NCI-H1436 treated with DMSO at 0.1 percent for 48 hours (cell line): ENCODE data around the gene GATC.
A peak's percentile ranks its signal among the peaks of the same experiment; 100 is the strongest.

Source experiments
- DNase-seq: peaks from one replicate; lab custom pipeline; 2025; lab: John Stamatoyannopoulos, UW

GATC gene, protein sequence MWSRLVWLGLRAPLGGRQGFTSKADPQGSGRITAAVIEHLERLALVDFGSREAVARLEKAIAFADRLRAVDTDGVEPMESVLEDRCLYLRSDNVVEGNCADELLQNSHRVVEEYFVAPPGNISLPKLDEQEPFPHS

GRCh38 chr12:120445911-120446843 is at the start of gene GATC, which contains the start of gene TRIAP1:
GATC (plus strand) TSS chr12:120446444; CDS start chr12:120446481, 37 bp downstream.
TRIAP1 (minus strand) TSS chr12:120446384; CDS start chr12:120446372, 12 bp downstream.
- DNase-seq: peak; percentile 32

- DNase-seq: no peak
Measured at GRCh38 chr12:120397824-120398540, 48.3 kb upstream of the GATC start.

DNA sequence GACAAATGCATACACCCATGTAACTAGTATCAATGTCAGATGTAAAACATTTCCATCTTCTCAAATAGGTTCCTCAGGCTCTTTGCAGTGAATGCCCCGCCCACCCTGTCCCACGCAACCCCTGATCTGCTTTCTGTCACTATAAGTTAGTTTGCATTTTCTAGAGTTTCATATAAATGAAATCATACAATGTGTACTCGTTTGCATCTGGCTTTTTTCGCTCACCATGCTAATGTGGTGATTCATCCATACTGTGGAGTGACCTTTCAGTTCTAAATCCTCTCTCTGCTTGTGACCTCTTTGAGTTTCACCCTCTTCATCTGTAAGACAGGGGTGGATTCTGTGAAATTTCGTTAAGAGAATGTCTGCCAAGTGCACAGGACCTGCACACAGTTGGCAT is 46.7 kb upstream of the GATC start:
- no peak for DNase-seq

- DNase-seq: no peak
Measured at GRCh38 chr12:120402217-120402616, 44.0 kb upstream of the GATC start.

DNA sequence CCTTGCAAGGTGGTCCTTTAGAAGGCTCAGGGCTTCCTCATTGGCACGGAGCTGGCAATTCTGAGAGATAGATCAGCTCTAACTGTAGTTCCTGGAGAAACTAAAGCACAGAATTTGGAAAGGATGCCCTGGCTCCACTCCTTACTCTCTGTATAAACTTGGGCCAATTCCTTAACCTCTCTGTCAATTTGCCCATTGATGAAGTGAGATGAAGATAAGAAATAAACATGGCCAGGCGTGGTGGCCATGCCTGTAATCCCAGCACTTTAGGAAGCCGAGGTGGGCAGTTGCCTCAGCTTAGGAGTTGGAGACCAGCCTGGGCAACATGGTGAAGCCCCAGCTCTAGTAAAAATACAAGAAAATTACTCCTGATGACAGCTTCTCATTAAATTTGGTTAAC is 42.4 kb upstream of the GATC start:
- DNase-seq: no peak

DNA sequence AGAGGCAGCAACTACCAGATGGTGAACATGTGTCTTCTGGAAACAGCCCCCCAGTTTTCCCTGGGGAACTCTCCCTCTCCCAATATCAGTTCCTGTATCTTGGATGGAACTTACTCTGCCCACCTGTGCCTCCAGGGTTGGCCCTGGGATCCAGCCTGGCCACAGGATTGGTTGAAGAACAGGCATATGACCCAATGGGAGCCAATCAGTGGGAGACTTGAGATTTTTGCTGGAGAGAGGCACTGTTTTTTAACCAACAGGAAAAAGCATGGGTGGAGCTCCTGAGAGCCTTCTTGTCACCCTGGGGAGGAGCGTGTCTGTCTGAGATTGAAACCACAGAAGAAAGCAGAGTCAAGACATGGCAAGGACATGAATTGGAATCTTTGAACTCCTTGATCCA is 42.0 kb upstream of the GATC start:
- no peak for DNase-seq

DNA sequence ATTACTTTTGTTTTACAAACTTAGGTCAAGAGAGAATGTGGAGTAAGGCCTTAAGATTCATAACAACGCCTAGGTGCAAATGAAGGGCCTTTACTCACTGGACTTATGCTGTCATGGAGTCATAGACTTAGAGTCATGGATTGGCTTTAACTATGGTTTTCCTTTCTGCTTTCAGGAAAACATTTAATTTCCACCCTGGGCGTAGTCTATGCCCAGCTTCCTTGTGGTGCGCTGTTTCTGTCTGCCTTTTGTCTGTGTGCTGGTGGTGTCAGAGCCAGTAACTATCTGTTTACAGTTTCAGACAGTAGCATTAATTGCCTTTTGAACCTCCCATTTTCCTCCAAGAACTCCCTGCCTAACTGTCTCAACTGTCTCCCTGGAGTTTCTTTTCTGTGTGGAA is 40.2 kb upstream of the GATC start:
- no peak for DNase-seq

DNA sequence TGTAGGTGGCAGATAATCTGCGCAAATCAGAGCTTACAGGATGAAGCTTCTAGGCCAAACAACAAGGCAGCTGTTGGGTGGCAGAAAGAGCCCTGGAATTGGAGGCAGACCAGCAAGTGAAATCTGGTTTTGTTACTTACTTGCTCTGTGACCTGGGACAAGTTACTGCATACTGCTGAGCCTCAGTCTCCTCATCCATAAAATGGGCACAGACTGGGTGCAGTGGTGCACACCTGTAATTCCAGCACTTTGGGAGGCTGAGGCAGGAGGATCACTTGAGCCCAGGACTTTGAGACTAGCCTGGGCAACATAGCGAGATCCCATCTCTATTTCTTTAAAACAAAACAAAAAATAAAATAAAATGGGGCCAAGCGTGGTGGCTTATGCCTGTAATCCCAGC is 39.7 kb upstream of the GATC start:
- DNase-seq: no peak

- no peak for DNase-seq
Measured at GRCh38 chr12:120408771-120409170, 37.5 kb upstream of the GATC start.

- no peak for DNase-seq
Measured at GRCh38 chr12:120412421-120412820, 33.8 kb upstream of the GATC start.

GRCh38 chr12:120413901-120414695 is 32.1 kb upstream of the GATC start:
- DNase-seq: no peak

- DNase-seq: no peak
Measured at GRCh38 chr12:120416490-120417216, 29.6 kb upstream of the GATC start.

DNA sequence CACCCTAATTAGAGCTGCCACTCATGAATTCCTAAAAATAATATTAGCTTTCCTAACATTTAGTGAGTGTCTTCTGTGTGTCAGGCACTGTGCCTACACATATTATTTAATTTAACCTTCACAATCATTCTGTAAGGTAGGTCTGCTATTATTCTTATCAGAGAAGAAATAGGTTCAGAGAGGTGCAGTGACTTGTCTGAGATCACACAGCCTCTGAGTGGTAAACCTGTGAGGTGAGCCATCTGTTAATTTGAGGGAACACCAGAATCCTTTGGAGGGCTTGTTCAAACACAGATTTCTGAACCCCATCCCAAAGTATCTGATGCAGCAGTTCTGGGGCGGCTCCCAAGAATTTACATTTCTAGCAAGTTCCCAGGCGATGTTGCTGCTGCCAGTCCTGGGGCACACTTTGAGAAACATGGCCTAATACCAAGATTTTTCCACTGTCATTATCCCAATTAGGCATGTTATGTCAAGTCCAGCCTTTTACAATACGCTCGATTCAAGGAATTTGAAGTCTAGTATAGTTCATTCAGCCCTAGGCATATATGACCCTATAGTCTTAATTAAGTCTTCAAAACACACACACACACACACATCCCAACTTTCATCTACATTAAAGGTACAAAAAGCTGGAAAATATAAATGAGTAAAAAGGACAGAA is 28.2 kb upstream of the GATC start:
- no peak for DNase-seq

DNA sequence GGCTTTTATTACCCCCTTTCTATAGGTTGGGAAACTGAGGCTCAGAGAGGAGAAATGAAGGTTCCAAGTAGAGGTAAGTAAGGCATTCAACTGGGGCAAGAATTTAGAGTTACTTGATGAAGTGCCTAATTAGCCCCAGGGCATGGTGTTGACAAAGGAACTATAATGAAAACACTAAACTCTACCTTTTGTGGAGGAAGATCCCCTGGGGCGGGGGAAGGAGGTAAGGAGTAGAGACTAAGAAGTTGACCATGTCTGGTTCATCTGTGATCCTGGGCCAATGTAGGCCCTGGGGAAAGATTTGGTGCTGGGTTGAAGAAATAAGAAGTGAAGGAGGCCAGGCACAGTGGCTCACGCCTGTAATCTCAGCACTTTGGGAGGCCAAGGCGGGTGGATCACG is 24.5 kb upstream of the GATC start:
- DNase-seq: no peak

GRCh38 chr12:120422892-120423456 is 23.3 kb upstream of the GATC start:
- no peak for DNase-seq

DNA sequence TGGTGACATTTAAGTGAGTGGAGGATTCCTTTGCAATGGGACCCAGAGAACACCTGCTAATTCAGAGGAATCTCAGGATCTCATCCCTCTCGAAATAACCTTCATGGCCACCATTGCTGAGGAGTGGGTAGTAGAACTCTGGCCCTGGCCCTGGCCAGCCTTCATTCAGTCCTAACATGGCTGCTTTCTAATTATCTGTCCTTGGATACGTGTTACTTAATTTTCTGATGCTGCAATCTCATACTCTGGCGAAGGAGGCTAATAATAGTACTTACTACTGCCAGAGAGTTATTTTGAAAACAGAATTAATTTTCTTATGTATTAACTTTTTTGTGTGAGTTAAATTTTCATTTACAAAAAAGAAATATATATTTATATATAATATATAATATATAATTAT is 20.4 kb upstream of the GATC start:
- DNase-seq: no peak

DNA sequence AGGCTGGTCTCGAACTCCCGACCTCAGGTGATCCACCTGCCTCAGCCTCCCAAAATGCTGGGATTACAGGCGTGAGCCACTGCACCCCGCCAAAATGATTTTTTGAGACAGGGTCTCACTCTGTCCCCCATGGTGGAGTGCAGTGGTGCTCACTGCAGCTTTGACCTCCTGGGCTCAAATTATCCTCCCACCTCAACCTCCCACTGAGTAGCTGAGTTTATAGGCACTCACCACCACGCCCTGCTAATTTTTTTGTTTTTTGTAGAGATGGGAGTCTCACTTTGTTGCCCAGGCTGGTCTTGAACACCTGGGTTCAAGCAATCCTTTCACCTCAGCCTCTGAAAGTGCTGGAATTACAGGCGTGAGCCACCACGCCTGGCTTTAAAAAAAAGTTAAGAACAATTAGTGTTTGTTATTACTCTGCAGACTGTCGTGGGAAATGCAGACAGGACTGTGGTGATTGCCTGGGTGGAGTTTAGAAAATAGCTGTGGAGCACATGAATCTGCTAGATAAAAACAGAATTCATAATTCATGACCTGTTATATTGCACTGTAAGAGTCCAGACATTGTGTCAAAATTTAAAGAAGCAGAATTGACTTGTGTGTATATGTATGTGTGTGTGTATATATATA is 17.5 kb upstream of the GATC start:
- no peak for DNase-seq

DNA sequence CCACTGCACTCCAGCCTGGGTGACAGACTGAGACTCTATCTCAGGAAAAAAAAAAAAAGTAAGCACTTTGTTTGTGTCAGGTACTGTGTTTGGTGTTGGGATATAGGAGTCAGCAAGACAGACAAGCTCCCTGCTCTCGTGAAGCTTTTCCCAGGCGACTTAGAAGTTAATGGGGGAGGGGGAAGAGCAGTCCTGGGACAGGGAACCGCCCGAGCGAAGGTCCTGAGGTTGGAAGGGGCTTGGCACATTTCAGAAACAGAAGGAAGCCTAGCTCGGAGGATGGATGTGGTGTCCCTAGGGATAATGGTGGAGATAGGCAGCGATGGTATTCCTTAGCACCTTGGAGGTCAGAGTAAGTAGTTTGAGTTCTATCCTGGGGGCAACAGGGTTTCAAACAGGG is 16.9 kb upstream of the GATC start:
- DNase-seq: no peak

GRCh38 chr12:120432772-120433525 is 13.3 kb upstream of the GATC start:
- DNase-seq: no peak
